Activated B cell treated with CpG ODN at 0.5 μM for 24 hours (primary cell): Measurements from ENCODE around the gene FAM168A. TPM values are rescaled to one million over a fixed set of nuclear protein-coding genes. Genes with fewer than 3 reads are reported as not detected.

Source experiments
- ATAC-seq: fragments of 200-7000 bp; cut with Tn5 transposase; one replicate; pipeline ENCODE4 v1.10.0; 2021; ENCODE audit warnings: low read depth, mild to moderate bottlenecking, moderate library complexity
- CTCF ChIA-PET: fragments of 350-600 bp; sonication (Branson Sonifier 250); formaldehyde crosslinking; loops from one replicate; lab custom pipeline; 2021; ENCODE audit warnings: antibody characterized with exemption; lab: Charles Lee
- POLR2A ChIA-PET: fragments of 350-600 bp; sonication (Branson Sonifier 250); formaldehyde crosslinking; loops from one replicate; lab custom pipeline; 2021; ENCODE audit warnings: antibody characterized with exemption; lab: Charles Lee
- DNase-seq: peaks from one replicate; pipeline ENCODE4 v3.0.0; 2022
- H3K27ac Mint-ChIP-seq: one replicate; pipeline ENCODE4 v1.8.0; 2020; ENCODE audit warnings: mixed read lengths
- H3K27me3 Mint-ChIP-seq: one replicate; pipeline ENCODE4 v1.8.0; 2021; ENCODE audit warnings: mixed read lengths
- H3K36me3 Mint-ChIP-seq: one replicate; pipeline ENCODE4 v1.8.0; 2021; ENCODE audit warnings: low read depth, mixed read lengths
- H3K4me1 Mint-ChIP-seq: one replicate; pipeline ENCODE4 v1.8.0; 2021; ENCODE audit warnings: mixed read lengths
- H3K4me3 Mint-ChIP-seq: one replicate; pipeline ENCODE4 v1.8.0; 2020; ENCODE audit warnings: mild to moderate bottlenecking, mixed read lengths
- H3K9me3 Mint-ChIP-seq: one replicate; pipeline ENCODE4 v1.8.0; 2020; ENCODE audit warnings: mixed read lengths
- intact Hi-C: fragments of 100-400 bp; cut with micrococcal nuclease; formaldehyde crosslinking; loops from one replicate; pipeline ENCODE4 v1.15.1; 2024
- total RNA-seq: library from RNA; stranded (reverse); gene quantifications from 2 replicates; pipeline ENCODE4 v1.2.3, GENCODE V29; 2022
- TF ChIP-seq, protein P1 (sequence below): fragments of 200-600 bp; IDR thresholded peaks from one replicate; pipeline ENCODE4 v1.8.0; 2022; ENCODE audit warnings: antibody characterized with exemption, mild to moderate bottlenecking

FAM168A gene
- total RNA-seq, 1 donor from 2014 or later, result 16.5 TPM

DNA sequence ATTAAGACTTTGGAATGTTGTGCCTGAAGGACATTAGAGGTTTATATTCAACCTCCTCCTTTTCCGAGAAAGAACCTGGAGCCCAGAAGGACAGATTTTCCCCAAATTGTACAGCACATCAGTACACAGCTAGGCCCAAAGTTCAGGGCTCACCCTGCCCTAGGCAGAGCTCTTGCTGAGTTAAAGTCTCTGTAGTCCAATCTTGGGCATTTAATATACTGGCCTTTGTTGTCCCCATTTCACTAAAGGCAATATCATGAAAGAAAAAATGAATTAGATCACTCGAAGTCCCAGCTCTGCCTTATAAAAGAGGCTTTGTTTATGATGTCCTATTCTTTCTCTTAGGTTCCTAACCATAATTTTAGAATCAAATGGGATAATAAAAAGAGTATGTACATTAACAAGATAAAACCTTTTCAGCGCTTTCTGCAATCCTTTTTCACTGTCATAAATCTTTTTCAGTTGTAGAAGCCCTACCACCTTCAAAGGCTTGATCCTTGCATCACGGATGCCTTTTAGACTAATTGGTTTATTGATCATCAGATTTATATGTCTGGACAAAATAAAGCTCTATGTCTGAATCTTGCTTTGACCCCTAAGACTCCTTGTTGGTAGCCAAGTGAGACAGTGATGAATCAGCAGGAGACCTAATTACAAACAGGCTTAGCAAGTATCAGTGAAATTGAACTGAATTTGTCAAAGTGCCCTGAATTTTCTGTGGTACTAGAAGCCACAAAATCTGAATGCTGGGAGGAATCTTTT lies 181.9 kb downstream of the FAM168A start:
- DNase-seq, result no peak
- TF ChIP-seq, protein P1, sequence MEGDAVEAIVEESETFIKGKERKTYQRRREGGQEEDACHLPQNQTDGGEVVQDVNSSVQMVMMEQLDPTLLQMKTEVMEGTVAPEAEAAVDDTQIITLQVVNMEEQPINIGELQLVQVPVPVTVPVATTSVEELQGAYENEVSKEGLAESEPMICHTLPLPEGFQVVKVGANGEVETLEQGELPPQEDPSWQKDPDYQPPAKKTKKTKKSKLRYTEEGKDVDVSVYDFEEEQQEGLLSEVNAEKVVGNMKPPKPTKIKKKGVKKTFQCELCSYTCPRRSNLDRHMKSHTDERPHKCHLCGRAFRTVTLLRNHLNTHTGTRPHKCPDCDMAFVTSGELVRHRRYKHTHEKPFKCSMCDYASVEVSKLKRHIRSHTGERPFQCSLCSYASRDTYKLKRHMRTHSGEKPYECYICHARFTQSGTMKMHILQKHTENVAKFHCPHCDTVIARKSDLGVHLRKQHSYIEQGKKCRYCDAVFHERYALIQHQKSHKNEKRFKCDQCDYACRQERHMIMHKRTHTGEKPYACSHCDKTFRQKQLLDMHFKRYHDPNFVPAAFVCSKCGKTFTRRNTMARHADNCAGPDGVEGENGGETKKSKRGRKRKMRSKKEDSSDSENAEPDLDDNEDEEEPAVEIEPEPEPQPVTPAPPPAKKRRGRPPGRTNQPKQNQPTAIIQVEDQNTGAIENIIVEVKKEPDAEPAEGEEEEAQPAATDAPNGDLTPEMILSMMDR, result no peak
- H3K4me1 Mint-ChIP-seq, result peaks cover 4% of the 10 kb centered on the region
- ChIA-PET POLR2A (interaction anchor here (1.0 kb wide), 1 partner anchor 10 kb away, joined by 4 read pairs; no protein-coding TSS in a partner anchor), CTCF (interaction anchor here (0.9 kb wide), 1 partner anchor 80 kb away, joined by 3 read pairs; no protein-coding TSS in a partner anchor)
- no peak overlapping the region for H3K27ac Mint-ChIP-seq
- no peaks in the 10 kb centered on the region for H3K9me3 Mint-ChIP-seq
- ATAC-seq, result no peak
- no peak overlapping the region for H3K4me3 Mint-ChIP-seq
- peaks cover 49% of the 10 kb centered on the region for H3K36me3 Mint-ChIP-seq
- no peaks in the 10 kb centered on the region for H3K27me3 Mint-ChIP-seq
- intact Hi-C loops, result no loop called here

DNA sequence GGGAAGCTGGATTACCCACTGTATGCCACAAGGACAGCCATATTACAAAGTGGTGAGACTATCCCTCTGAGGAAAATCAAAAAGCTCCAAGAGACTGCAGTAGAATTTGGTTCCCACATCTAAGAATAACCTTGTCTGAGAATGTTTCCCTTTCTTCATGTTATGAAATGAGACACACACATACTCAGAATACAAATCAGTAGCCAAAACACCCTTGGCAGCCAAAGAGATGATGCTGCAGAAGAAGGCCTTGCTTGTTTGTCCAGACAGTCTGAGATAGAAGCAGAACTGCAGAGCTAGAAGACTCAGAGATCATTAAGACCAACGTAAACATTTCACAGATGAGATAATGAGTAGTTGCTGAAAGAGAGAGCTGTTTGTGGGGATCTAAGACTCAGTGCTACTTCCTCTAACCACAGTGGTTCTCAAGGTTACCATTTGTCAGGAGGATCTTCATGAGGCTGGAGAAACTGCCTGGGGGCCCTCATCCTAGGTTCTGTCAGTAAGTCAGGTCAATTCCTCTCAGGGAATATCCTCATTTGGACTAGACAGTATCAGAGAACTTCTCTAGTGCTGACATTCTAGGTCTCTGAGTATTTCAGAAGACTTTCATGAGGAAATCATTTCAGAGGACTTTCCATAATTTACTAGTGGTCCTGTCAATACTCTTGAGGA lies 182.8 kb downstream of the FAM168A start:
- no peak for DNase-seq
- intact Hi-C loops, result no loop called here
- ATAC-seq, result no peak
- H3K9me3 Mint-ChIP-seq, result no peaks in the 10 kb centered on the region
- ChIA-PET CTCF (interaction anchor here (0.9 to 1.3 kb wide), 3 partner anchors 12 to 79 kb away, joined by 3 to 4 read pairs (median 3); no protein-coding TSS in a partner anchor), POLR2A (no interaction called here)
- H3K36me3 Mint-ChIP-seq, result peaks cover 49% of the 10 kb centered on the region
- peaks cover 4% of the 10 kb centered on the region for H3K4me1 Mint-ChIP-seq
- no peak overlapping the region for H3K4me3 Mint-ChIP-seq
- TF ChIP-seq, protein P1, result no peak
- peak overlapping the region; percentile 14 for H3K27ac Mint-ChIP-seq
- no peaks in the 10 kb centered on the region for H3K27me3 Mint-ChIP-seq

DNA sequence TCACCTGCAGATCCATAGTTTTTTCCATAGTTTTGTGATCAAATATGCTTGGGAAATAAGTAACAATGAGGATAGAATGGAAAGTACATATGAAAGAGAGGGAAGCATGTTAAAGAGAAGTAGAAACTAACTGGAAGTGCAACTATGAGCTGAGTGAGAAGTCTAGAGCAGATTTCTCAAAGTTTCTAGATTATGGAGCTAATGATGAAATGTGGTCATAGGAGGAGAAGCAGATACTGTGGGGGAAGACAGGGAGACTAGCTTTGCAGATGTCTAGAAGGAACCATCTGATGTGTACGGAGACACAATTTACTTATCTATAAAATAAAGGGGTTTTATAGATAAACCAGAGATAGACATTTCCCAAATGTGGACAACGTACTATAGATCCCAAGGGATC lies 184.7 kb downstream of the FAM168A start:
- H3K4me3 Mint-ChIP-seq, result no peak overlapping the region
- intact Hi-C loops, result no loop called here
- TF ChIP-seq, protein P1, result no peak
- CTCF ChIA-PET, result interaction anchor here (1.2 kb wide), 1 partner anchor 9 kb away, joined by 4 read pairs; no protein-coding TSS in a partner anchor
- H3K27ac Mint-ChIP-seq, result no peak overlapping the region
- POLR2A ChIA-PET, result no interaction called here
- H3K4me1 Mint-ChIP-seq, result peaks cover 4% of the 10 kb centered on the region
- H3K36me3 Mint-ChIP-seq, result peaks cover 45% of the 10 kb centered on the region
- DNase-seq, result no peak
- no peaks in the 10 kb centered on the region for H3K27me3 Mint-ChIP-seq
- no peak for ATAC-seq
- no peaks in the 10 kb centered on the region for H3K9me3 Mint-ChIP-seq

DNA sequence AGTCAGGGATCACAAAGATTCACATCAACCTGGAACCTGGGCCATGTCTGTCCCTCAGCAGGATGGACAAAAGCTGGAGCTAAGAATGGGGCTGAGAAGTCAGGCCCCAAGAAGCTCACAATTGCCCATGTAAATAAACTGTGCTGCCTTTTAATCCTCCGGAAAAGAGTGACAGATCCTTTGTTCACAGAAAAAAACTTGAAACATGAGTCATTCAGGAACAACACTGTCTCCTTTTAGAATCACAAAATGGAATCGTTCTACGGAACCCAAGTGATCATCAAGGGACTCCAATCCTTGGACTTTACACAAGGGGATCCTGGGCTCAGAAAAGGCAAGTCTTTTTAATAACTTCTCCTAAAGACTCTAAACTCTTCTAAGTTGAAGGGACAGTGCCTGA lies 185.6 kb downstream of the FAM168A start:
- ATAC-seq (no peak), DNase-seq (no peak)
- ChIA-PET CTCF (interaction anchor here (0.7 kb wide), 1 partner anchor 61 kb away, joined by 3 read pairs; no protein-coding TSS in a partner anchor), POLR2A (interaction anchor here (0.5 to 0.6 kb wide), 2 partner anchors 17 to 185 kb away, joined by 3 read pairs; no protein-coding TSS in a partner anchor)
- Mint-ChIP-seq H3K27me3 (no peaks in the 10 kb centered on the region), H3K36me3 (peaks cover 49% of the 10 kb centered on the region), H3K9me3 (no peaks in the 10 kb centered on the region), H3K4me3 (no peak overlapping the region), H3K27ac (no peak overlapping the region), H3K4me1 (peaks cover 4% of the 10 kb centered on the region)
- TF ChIP-seq, protein P1, result no peak
- intact Hi-C loops, result no loop called here

DNA sequence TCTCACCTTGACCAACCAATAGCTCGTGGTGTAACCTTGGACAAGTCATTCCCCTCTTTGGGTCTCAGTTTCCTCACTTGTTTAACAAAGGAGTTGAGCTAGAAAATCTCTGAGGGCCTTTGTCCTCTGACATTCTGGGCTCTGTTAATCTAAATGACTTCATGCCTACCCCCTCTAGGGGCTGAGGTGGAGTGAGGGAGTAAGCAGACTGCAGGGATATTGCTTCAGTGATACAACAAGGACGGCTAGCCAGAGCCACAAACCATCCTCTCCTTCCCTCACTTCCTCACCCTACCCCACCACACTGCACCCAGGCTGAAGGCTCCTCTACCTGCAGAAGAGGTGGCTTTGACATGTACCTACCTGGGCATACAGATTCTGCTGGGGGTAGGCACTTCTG lies 186.9 kb downstream of the FAM168A start:
- no peak for ATAC-seq
- no peaks in the 10 kb centered on the region for H3K27me3 Mint-ChIP-seq
- intact Hi-C loops, result no loop called here
- H3K4me3 Mint-ChIP-seq, result no peak overlapping the region
- no peak for DNase-seq
- CTCF ChIA-PET, result interaction anchor here (1.2 kb wide), 1 partner anchor 60 kb away, joined by 3 read pairs; no protein-coding TSS in a partner anchor
- peaks cover 59% of the 10 kb centered on the region for H3K36me3 Mint-ChIP-seq
- TF ChIP-seq, protein P1, result no peak
- peak overlapping the region; percentile 63 for H3K27ac Mint-ChIP-seq
- peaks cover 4% of the 10 kb centered on the region for H3K4me1 Mint-ChIP-seq
- POLR2A ChIA-PET, result interaction anchor here (1.0 kb wide), 1 partner anchor 34 kb away, joined by 6 read pairs; no protein-coding TSS in a partner anchor
- H3K9me3 Mint-ChIP-seq, result no peaks in the 10 kb centered on the region
